Spleen (tissue), 11 donors: ENCODE data around the gene GABBR2. TPM values are rescaled to one million over a fixed set of nuclear protein-coding genes. Genes with fewer than 3 reads are reported as not detected.

Experiments
- DNase-seq: peaks from one replicate; pipeline ENCODE4 v3.0.0-alpha.2; 2020
- H3K27ac ChIP-seq, 8 donors: fragments of 200-600 bp; sonication (generic) in 7 of 8; 1 replicate in 4 of 8; 2 replicates in 4 of 8; pipeline versions ENCODE4 v1.5.0 to v1.8.0; 2016 to 2021; ENCODE audit warnings: inconsistent platforms in 4 of 8, mild to moderate bottlenecking in 4 of 8, moderate library complexity in 1 of 8
- H3K27me3 ChIP-seq, 7 donors: fragments of 200-600 bp; sonication (generic) in 6 of 7; replicated peaks in 1 of 7; 1 replicate in 4 of 7; 2 replicates in 3 of 7; pipeline versions ENCODE4 v1.5.0 to v1.8.0; 2016 to 2021; ENCODE audit warnings: inconsistent platforms in 3 of 7, mild to moderate bottlenecking in 1 of 7
- H3K36me3 ChIP-seq, 6 donors: fragments of 200-600 bp; sonication (generic) in 5 of 6; 1 replicate in 4 of 6; 2 replicates in 2 of 6; pipeline versions ENCODE4 v1.5.0 to v1.8.0; 2016 to 2021; ENCODE audit warnings: inconsistent platforms in 2 of 6
- H3K4me1 ChIP-seq, 6 donors: fragments of 200-600 bp; sonication (generic) in 5 of 6; 1 replicate in 3 of 6; 2 replicates in 3 of 6; pipeline versions ENCODE4 v1.5.0 to v1.8.0; 2016 to 2021; ENCODE audit warnings: inconsistent platforms in 3 of 6
- H3K4me3 ChIP-seq, 8 donors: fragments of 200-600 bp; sonication (generic) in 7 of 8; 1 replicate in 4 of 8; 2 replicates in 4 of 8; pipeline versions ENCODE4 v1.5.0 to v1.8.0; 2016 to 2021; ENCODE audit warnings: inconsistent platforms in 4 of 8, mild to moderate bottlenecking in 4 of 8, moderate library complexity in 2 of 8
- H3K9me3 ChIP-seq, 8 donors: fragments of 200-600 bp; sonication (generic) in 7 of 8; 1 replicate in 4 of 8; 2 replicates in 4 of 8; pipeline versions ENCODE4 v1.5.0 to v1.8.0; 2016 to 2021; ENCODE audit warnings: inconsistent platforms in 4 of 8
- CTCF ChIP-seq, 11 experiments: fragments of 200-600 bp in 7 of 11; fragments of 450-650 bp in 4 of 11; sonication (generic) in 4 of 11; IDR thresholded peaks in 8 of 11; conservative IDR thresholded peaks in 3 of 11; 1 replicate in 7 of 11; 2 replicates in 4 of 11; pipeline versions ENCODE4 v1.4.0 to v1.8.0; 2016 to 2021; ENCODE audit warnings: antibody characterized with exemption in 11 of 11, inconsistent platforms in 4 of 11, mild to moderate bottlenecking in 1 of 11
- POLR2A ChIP-seq, 3 donors: fragments of 450-650 bp; IDR thresholded peaks; one replicate each; pipeline ENCODE4 v1.5.1; 2017; ENCODE audit warnings: antibody characterized with exemption in 3 of 3, mild to moderate bottlenecking in 1 of 3
- POLR2AphosphoS5 ChIP-seq, 3 donors: sonication (generic); formaldehyde crosslinking; IDR thresholded peaks; one replicate each; pipeline ENCODE4 v1.5.1; 2017; ENCODE audit warnings: antibody characterized with exemption in 3 of 3
- WGBS, 5 donors: extraction: QIAGEN DNeasy Blood & Tissue Kit in 3 of 5; methylation state at CpG; one replicate each; pipeline versions ENCODE4 v1.1.5 to v1.1.7; 2013 to 2018; 5-methylcytosine and 5-hydroxymethylcytosine counted together
- intact Hi-C: fragments of 100-400 bp; cut with DNase I; formaldehyde crosslinking; loops from one replicate; pipeline ENCODE4 v1.15.0; 2023; ENCODE audit warnings: low total_unique reads
- polyA plus RNA-seq, 3 donors: library from polyadenylated mRNA; stranded (reverse); fragments of 200-250 nt; gene quantifications; one replicate each; pipeline ENCODE4 v1.2.1, GENCODE V29; 2013
- total RNA-seq, 7 donors: library from RNA; depleted of rRNA in 3 of 7; stranded (reverse); fragments of >200 nt in 3 of 7; fragmentation: NEBNext Ultra II Directional in 4 of 7; extraction: Animal tissue kit (Norgen Biotek cat#: 25700) in 4 of 7; gene quantifications; one replicate each; pipeline versions ENCODE4 v1.1.0 to v1.2.1, GENCODE V29; 2016 to 2021
- donor health status: healthy with polysubstance abuse.
- donor health status: DM: no; HTN: no; CAD: no; lungs with moderate emphysema.
- donor health status: DM: no; HTN: no; CAD: no.
- donor health status: Bipolar disorder and iron deficiency.
- donor health status: healthy.
- donor health status: DM: no; HTN: no; CAD: no.
- donor health status: DM: yes; HTN: yes; CAD: no.

GABBR2 gene
- total and polyA plus RNA-seq, 10 donors, result 0.03 to 0.32 (median 0.07) TPM; not detected in 7

DNA sequence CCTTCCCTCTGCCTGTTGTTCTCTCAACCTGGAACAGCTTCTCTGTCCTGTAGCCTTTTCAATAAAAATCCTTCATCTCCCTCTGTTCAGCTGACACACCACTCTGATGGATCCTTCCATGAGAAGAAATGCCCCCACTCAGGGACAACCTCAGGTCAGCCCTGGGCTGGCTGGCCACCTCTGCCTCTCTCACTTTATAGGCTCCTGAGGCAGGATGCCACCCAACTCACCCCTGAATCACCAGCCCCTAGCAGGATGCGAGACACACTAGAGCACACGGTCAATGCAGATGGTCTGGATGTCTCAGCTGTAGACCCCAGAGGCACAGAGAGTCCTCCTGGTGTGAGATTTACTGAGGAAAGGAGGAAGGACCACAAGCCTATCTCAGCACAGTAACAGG lies 93.8 kb downstream of the GABBR2 start:
- no peak for DNase-seq
- no peaks in the 10 kb centered on the region for H3K9me3 ChIP-seq
- intact Hi-C loops, result no loop called here
- H3K27ac ChIP-seq, result no peak overlapping the region
- TF ChIP-seq POLR2A (IDR thresholded peaks at IDR 0.05) (no peak), CTCF (IDR thresholded peaks at IDR 0.05 in 8 of 11, conservative IDR thresholded peaks at IDR 0.05 in 3 of 11) (no peak), POLR2AphosphoS5 (IDR thresholded peaks at IDR 0.05) (no peak)
- no peaks in the 10 kb centered on the region for H3K4me1 ChIP-seq
- WGBS, 5 donors, result 78 to 89% (median 83%) methylated on average over 2 of the region's 2 CpGs
- peaks cover 0 to 24% (median 0%) of the 10 kb centered on the region in 7 donors for H3K27me3 ChIP-seq
- H3K4me3 ChIP-seq, result no peak overlapping the region
- no peaks in the 10 kb centered on the region for H3K36me3 ChIP-seq

- no peaks in the 10 kb centered on the region for H3K36me3 ChIP-seq
- 56 to 66% (median 61%) methylated on average over 6 of the region's 6 CpGs for WGBS, 5 donors
- H3K9me3 ChIP-seq, result no peaks in the 10 kb centered on the region
- no peak overlapping the region for H3K4me3 ChIP-seq
- H3K27ac ChIP-seq, result no peak overlapping the region
- peaks cover 0 to 32% (median 0%) of the 10 kb centered on the region in 7 donors for H3K27me3 ChIP-seq
- no peak for TF ChIP-seq POLR2A (IDR thresholded peaks at IDR 0.05)
- no peak for TF ChIP-seq CTCF (IDR thresholded peaks at IDR 0.05 in 8 of 11, conservative IDR thresholded peaks at IDR 0.05 in 3 of 11)
- no peak for TF ChIP-seq POLR2AphosphoS5 (IDR thresholded peaks at IDR 0.05)
- no peaks in the 10 kb centered on the region for H3K4me1 ChIP-seq
- intact Hi-C loops, result no loop called here
- DNase-seq, result peak; percentile 6
Measured at GRCh38 chr9:98612061-98612752, 96.5 kb downstream of the GABBR2 start.

DNA sequence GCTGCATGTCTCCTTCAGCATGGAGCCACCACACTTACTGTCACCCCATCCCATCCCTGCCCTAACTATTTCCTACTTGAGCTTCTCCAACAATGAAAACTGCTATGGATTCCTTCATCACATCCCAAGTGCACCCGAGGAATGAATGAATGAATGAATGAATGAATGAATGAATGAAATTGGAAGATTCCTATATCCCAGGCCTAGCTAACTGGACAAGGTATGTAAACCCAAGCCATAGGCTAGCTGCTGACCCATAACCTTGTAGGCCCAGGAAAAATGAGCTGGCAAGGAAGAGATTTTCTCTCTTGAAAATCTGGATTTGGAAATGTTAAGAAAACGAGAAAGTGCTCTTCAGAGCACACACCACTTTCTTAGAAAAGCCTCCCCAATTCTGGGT lies 97.4 kb downstream of the GABBR2 start:
- 67 to 88% (median 71%) methylated on average over 2 of the region's 2 CpGs for WGBS, 5 donors
- peaks cover 0 to 33% (median 0%) of the 10 kb centered on the region in 7 donors for H3K27me3 ChIP-seq
- H3K9me3 ChIP-seq, result no peaks in the 10 kb centered on the region
- intact Hi-C loops, result no loop called here
- H3K4me1 ChIP-seq, result no peaks in the 10 kb centered on the region
- DNase-seq, result no peak
- H3K36me3 ChIP-seq, result no peaks in the 10 kb centered on the region
- no peak overlapping the region for H3K4me3 ChIP-seq
- no peak overlapping the region for H3K27ac ChIP-seq
- no peak for TF ChIP-seq POLR2AphosphoS5 (IDR thresholded peaks at IDR 0.05)

DNA sequence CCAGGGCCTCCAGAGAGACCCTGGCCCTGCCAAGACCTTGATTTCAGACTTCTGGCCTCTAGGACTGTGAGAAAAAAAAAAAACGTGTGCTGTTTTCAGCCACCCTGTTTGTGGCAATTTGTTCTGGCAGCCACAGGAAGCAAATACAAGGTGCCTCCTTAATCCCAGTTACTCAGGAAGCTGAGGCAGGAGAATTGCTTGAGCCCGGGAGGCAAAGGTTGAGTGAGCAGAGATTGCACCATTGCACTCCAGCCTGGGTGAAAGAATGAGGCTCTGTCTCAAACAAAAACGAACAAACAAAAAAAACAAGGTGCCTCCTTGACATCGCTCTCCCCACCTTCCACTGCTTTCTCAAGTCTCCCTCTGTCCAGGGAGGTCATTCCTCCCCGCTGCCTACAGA lies 98.0 kb downstream of the GABBR2 start:
- Histone ChIP-seq H3K27ac (no peak overlapping the region), H3K4me3 (no peak overlapping the region), H3K9me3 (no peaks in the 10 kb centered on the region), H3K4me1 (no peaks in the 10 kb centered on the region), H3K36me3 (no peaks in the 10 kb centered on the region), H3K27me3 (peaks cover 0 to 29% (median 0%) of the 10 kb centered on the region in 7 donors)
- 44 to 54% (median 45%) methylated on average over 5 of the region's 5 CpGs for WGBS, 5 donors
- intact Hi-C loops, result no loop called here
- peak; percentile 8 for DNase-seq
- no peak for TF ChIP-seq CTCF (IDR thresholded peaks at IDR 0.05 in 8 of 11, conservative IDR thresholded peaks at IDR 0.05 in 3 of 11)
- no peak for TF ChIP-seq POLR2AphosphoS5 (IDR thresholded peaks at IDR 0.05)
- TF ChIP-seq POLR2A (IDR thresholded peaks at IDR 0.05), result no peak
